Stimulated activated naive CD4-positive, alpha-beta T cell treated with Interleukin-2 at 50 U/mL for 16 hours (primary cell): ENCODE data around the gene RPS16.

Source experiments
- DNase-seq: peaks from one replicate; lab custom pipeline; 2025; lab: John Stamatoyannopoulos, UW

RPS16 gene

DNA sequence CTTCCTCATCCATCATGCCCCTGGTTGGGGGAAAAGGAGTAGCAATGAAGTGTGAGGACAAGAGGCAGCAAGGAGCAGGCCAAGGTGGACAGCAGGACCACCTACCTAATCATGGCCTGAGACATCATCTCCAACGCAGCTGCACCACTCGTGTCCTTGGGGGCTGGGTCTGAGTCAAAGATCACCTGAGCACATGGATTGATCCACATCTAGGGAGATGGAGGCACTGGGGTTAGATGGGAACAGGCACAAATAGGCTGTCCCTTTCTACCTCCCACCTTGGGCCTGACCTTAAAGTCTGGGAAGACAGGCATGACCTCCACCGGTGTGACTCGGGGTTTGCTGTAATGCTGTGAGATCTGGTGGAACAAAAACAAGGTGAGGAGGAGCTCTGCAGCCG is 47.1 kb downstream of the RPS16 start:
- DNase-seq: no peak

DNA sequence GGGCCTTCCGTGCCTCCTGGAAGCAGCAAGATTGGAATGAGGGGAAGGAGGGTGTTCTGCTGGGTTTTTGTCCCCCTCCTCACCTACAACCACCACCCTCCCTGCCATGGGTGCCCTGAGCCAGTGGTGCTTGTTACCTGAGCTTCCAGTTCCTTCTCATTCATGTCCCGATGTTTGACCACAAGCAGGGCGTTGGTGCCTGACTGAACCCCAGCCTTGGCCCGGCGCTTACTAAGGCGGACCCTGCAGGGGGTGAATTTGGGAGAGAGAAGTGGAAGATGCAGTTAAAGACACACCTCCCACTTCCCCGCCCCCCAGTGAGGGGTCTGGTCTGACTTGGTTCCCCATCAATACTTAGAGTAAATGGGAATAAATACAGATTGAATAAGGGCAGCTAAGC is 49.2 kb downstream of the RPS16 start:
- DNase-seq: no peak

DNA sequence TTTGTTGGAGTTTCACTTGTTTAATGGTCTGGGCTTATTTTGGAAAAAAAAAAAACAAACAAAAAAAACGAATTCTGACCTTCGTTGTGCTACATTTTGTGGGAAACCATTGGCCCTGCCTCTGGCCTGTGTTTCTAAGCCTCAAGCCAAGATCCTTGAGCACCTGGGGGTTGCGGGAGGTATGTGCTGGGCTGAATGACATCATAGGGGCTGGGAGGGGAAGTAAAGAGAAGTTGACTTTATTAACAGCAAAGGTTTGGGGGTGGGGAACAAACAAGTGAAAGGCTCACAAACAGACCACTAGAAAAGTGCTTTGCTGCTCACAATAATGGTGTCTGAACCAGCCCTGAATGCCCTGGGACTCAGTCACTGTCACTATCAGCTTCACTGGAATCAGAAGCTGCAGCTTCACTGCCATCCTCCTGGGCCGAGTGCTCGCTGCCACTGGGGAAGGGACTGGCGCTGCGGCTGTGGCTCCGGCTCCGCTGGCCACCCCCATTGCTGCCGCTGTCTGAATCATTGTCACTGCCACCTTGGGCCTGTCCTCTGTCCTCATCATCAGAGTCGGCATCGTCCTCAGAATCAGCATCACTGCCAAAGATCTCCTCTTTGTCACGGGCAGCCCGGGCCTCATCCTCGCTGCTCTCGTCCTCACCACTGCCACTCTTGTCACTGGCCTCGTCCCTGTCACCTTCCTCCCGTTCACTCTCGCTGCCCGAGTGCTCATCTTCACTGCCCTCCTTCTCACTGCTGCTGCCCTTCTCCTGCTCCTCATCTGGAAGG is 49.9 kb downstream of the RPS16 start:
- DNase-seq: no peak

DNA sequence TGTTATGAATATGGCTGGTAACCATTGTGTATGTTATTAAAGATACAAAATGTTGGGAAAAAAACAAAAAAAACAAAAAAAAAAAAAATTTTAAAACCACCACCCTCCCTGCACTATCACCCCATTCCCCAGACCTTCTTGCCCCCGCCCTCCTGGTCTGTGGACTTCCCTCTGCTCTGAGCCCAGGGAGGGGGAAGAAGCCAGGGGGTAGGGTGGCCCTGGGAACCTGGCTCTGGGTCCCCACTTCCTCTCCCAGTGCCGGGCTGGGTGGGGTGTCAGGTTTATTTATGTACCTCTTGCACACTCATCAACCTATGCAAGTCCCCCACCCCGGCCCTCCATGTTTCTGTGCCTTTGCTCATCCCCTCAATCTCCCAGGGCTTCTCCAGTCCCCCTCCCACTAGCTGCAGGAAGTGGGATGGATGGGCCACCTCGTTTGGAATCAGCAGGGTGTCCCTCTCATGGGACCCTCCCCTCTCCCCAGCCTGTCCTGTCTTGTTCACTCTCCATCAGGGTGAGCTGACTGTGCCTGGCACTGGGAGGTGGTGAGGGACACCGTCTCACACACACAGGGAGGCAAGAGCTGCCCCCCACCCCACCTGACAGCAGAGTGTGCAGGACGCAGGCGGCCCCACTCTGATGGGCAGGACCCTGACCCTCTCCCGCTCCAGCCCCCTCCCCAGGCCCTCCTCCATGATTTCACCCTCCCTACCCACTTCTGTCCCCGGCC is 50.7 kb downstream of the RPS16 start:
- DNase-seq: no peak
